T-helper 22 cell (primary cell): Measurements from ENCODE around the gene ZNF525.
"Not testable (repeated sequence)": the region's sequence is repeated elsewhere in the genome, so short reads cannot be mapped to it uniquely, and the experiment has no call there.

ENCODE experiments used
- DNase-seq: peaks from one replicate; pipeline ENCODE4 v3.0.0-alpha.2; 2020; ENCODE audit warnings: low read depth

Gene ZNF525

GRCh38 chr19:53365134-53365898 is at the start of gene ZNF525:
Gene ZNF525, plus strand, starts transcription at chr19:53365705. Its CDS starts 6,577 bp downstream, at chr19:53372282.
- peak; percentile 90 for DNase-seq

GRCh38 chr19:53328967-53329366 is 36.5 kb upstream of the ZNF525 start:
- no peak for DNase-seq

- DNase-seq: no peak
Measured at GRCh38 chr19:53332484-53332883, 33.0 kb upstream of the ZNF525 start.

- no peak for DNase-seq
Measured at GRCh38 chr19:53333066-53333462, 32.4 kb upstream of the ZNF525 start.

DNA sequence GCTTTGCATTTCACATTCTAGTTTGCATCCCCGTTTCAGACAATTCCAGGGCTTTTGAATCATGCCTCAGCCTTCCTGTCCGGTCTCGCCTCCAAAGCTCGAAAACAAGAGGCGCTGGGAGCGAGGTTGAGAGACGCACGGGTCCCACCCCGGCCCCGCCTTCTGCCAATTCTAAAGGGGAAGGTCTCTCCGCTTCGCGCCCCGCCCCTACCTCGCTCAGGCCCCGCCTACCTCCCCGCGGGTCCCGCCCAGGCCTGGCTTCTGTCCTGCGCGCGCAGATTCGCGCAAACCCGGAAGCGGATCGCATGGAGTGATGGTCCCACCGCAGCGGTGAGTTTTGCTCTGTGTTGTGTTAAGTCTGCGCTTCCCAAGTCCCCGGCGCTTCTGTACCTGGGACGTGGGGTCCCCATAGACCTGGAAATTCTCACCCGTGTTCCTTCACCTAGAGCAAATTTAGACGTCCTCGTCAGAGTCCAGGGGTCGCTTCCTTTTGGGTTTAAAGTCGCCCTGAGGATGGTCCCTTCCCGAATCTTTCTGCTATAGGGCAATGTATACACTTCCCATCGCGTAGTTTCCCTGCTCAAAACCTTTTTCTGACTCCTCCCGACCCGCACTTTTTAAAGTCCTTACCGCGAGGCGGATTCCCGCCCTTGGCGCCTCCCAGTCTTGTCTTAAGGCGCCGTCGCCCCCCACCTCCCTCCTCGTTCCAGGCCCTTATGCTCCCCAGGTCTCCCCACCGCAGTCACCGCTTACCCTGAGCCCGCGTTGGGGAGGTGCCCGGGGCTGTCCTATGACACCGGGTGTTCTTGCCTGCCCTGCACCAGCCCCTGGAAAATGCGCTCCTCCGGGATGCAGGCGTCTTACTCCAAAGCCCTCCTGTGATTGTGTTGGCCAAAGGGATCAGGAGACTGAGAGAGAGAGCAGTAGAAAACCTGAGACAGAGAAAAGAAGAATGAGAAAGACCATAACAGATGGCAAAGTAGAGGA is 31.7 kb upstream of the ZNF525 start, which contains the start of gene ZNF845:
Gene ZNF845, plus strand, starts transcription at position 287 of the 987 bp plus-strand sequence. CDS start 7,559 bp downstream, outside the sequence.
- peak; percentile 82 for DNase-seq

DNA sequence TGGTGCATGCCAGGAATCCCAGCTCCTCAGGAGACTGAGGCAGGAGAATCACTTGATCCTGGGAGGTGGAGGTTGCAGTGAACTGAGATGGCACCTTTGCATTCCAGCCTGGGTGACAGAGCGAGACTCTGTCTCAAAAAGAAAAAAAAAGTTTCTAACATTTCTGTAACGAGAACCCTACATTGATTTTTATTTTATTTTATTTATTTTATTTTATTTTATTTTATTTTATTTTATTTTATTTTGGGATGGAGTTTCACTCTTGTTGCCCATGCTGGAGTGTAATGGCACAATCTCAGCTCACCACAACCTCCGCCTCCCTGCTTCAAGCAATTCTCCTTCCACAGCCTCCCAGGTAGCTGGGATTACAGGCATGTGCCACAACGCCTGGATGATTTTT is 21.1 kb upstream of the ZNF525 start:
- DNase-seq: not testable (repeated sequence)

DNA sequence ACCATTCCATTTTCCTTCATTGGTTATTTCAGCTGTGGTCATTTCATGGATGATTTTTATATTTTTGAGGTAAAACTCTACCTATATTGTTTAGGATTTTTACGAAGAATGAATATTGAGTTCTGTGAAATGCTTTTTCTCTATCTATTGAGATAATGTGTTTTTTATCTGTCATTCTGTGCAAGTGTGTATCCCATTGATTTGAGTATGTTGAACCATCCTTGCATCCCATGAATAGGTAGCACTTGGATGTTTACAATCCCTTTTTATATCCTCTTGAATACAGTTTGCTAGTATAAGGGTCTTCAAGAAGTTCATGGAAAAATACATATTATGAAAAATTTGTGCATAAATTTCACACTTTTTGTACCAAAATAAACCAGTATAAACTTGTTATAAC is 9.8 kb upstream of the ZNF525 start:
- DNase-seq: no peak

- no peak for DNase-seq
Measured at GRCh38 chr19:53357821-53358581, 7.5 kb upstream of the ZNF525 start.

DNA sequence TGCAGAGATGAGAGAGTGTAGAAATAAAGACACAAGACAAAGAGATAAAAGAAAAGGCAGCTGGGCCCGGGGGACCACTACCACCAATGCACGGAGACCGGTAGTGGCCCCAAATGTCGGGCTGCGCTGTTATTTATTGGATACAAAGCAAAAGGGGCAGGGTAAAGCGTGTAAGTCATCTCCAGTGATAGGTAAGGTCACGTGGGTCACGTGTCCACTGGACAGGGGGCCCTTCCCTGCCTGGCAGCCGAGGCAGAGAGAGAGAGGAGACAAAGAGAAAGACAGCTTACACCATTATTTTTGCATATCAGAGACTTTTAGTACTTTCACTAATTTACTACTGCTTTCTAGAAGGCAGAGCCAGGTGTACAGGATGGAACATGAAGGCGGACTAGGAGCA is 5.4 kb upstream of the ZNF525 start:
- DNase-seq: not testable (repeated sequence)

- DNase-seq: peak; percentile 28
Measured at GRCh38 chr19:53365899-53366493, 491 bp downstream of the ZNF525 start.

GRCh38 chr19:53372196-53372595 is 6.7 kb downstream of the ZNF525 start:
- DNase-seq: no peak

GRCh38 chr19:53374288-53374687 is 8.8 kb downstream of the ZNF525 start:
- no peak for DNase-seq

DNA sequence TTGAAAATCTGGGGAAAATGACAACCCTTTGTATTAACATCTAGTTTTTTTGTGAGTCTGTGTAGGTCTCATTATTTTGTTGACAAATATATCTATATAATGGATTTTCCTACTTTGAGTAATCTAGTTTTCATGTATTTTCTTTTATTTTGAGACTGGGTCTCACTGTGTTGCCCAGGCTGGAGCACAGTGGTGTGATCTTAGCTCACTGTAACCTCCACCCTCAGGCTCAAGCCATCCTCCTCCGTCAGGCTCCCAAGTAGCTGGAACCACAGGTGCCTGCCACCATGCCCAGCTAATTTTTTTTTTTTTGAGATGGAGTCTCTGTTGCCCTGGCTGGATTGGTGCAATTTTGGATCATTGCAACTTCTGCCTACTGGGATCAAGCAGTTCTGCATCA is 9.2 kb downstream of the ZNF525 start:
- DNase-seq: no peak

DNA sequence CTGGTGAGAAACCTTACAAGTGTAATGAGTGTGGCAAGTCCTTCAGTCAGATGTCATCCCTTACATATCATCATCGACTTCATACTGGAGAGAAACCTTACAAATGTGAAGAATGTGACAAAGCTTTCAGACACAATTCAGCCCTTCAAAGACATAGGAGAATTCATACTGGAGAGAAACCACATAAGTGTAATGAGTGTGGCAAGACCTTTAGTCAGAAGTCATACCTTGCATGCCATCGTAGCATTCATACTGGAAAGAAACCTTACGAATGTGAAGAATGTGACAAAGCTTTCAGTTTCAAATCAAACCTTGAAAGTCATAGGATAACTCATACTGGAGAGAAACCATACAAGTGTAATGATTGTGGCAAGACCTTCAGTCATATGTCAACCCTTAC is 15.9 kb downstream of the ZNF525 start:
- DNase-seq: no peak

GRCh38 chr19:53388168-53388567 is 22.7 kb downstream of the ZNF525 start:
- DNase-seq: no peak

DNA sequence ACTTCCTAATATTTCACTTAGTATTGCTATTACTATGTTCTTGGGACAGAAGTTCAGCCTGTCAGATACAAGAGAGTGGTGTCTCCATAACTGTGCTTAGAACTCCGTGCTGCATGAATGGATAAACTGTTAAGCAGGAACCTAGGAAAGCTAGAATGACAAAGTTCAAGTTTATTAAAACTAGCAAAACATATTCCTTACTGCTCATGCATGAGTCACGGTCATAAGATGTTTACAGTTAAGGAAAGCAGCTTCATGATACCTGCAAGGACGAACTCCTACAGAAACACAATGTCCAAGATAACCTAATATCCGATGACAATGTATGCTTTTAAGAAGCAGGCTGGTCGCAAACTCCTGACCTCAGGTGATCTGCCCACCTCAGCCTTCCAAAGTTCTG is 23.4 kb downstream of the ZNF525 start:
- no peak for DNase-seq

- no peak for DNase-seq
Measured at GRCh38 chr19:53389571-53389970, 24.1 kb downstream of the ZNF525 start.

- DNase-seq: no peak
Measured at GRCh38 chr19:53389978-53390377, 24.5 kb downstream of the ZNF525 start.

- DNase-seq: no peak
Measured at GRCh38 chr19:53394522-53394973, 29.0 kb downstream of the ZNF525 start.

DNA sequence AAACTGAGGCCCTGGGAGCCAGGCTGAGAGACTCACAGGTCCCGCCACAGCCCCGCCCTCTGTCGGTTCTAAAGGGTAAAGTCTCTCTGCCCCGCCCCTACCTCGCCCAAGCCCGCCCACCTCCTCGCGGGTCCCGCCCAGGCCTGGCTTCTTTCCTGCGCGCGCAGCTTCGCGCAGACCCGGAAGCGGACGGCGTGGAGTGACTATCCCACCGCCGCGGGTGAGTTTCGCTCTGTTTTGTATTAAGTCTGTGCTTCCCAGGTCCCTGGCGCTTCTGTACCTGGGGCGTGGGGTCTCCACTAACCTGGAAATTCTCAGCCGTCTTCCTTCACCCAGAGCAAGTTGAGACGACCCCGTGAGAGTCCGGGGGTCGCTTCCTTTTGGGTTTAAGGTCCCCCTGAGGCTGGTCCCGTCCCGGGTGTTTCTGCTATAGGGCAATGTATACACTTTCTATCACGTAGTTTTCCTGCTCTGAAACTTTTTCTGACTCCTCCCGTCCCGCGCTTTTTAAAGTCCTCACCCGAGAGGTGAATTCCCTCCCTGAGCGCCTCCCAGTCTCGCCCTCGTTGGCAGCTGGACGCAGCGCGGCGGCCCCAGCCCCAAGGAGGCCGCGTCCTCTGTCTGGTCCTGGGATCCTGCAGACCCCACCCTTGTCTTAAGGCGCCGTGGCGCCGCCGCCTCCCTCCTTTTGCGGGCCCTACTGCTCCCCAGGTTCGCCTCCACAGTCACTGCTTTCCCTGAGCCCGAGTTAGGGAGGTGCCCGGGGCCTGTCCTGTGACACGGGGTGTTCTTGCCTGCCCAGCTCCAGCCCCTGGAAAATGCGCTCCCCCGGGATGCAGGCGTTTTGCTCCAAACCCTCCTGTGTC is 29.7 kb downstream of the ZNF525 start, which contains the start of gene ZNF765:
Gene ZNF765, plus strand, starts transcription at position 176 of the 866 bp plus-strand sequence. CDS start 2,867 bp downstream, outside the sequence.
- peak; percentile 85 for DNase-seq
